HepG2 (cell line): Measurements from ENCODE around the gene GTF3A. TPM values are rescaled to one million over a fixed set of nuclear protein-coding genes. Genes with fewer than 3 reads are reported as not detected.

ENCODE experiments used
- PREB ChIP-seq: sonication (generic); formaldehyde crosslinking; IDR thresholded peaks from 2 replicates; pipeline ENCODE4 v1.4.0; 2020; ENCODE audit warnings: missing genetic modification reagents
- TSC22D2 ChIP-seq: sonication (generic); formaldehyde crosslinking; IDR thresholded peaks from 2 replicates; pipeline ENCODE4 v1.5.1; 2020; ENCODE audit warnings: missing genetic modification reagents, mild to moderate bottlenecking, borderline replicate concordance
- WIZ ChIP-seq: sonication (generic); formaldehyde crosslinking; IDR thresholded peaks from 2 replicates; pipeline ENCODE4 v1.5.1; 2020; ENCODE audit warnings: mild to moderate bottlenecking, missing genetic modification reagents
- ZNF530 ChIP-seq: sonication (generic); formaldehyde crosslinking; IDR thresholded peaks from 2 replicates; pipeline ENCODE4 v1.5.0; 2020; ENCODE audit warnings: low read depth, mild to moderate bottlenecking, missing genetic modification reagents
- ZNF841 ChIP-seq: sonication (generic); formaldehyde crosslinking; IDR thresholded peaks from 2 replicates; pipeline ENCODE4 v1.8.1; 2023; ENCODE audit warnings: missing genetic modification reagents, borderline replicate concordance
- polyA plus RNA-seq, 8 experiments: library from polyadenylated mRNA; depleted of rRNA in 3 of 8; stranded (reverse) in 7 of 8; unstranded in 1 of 8; fragments of >200 nt; fragmentation: Illumina TruSeq in 4 of 8; extraction: Trizol in 4 of 8; gene quantifications; 2 replicates each; pipeline versions ENCODE4 v1.2.1 to v1.2.3, GENCODE V29; 2011 to 2016; ENCODE audit warnings: low read depth in 4 of 8, missing spikeins in 1 of 8, mixed read lengths in 1 of 8; ENCODE audit not compliant: insufficient read depth in 1 of 8
- total RNA-seq, 5 experiments: library from RNA; depleted of rRNA; stranded (reverse); fragments of >200 nt; fragmentation: Illumina TruSeq; extraction: Trizol; gene quantifications; 2 replicates each; pipeline ENCODE4 v1.2.3, GENCODE V29; 2016; ENCODE audit warnings: low read depth in 1 of 5
- TF ChIP-seq, protein P1 (sequence below): sonication (generic); formaldehyde crosslinking; IDR thresholded peaks from 2 replicates; pipeline ENCODE4 v1.4.0; 2020; ENCODE audit warnings: mild to moderate bottlenecking, missing genetic modification reagents
- TF ChIP-seq, protein P2 (sequence below): sonication (generic); formaldehyde crosslinking; IDR thresholded peaks from 2 replicates; pipeline ENCODE4 v1.5.1; 2020; ENCODE audit warnings: mild to moderate bottlenecking, missing genetic modification reagents, moderate library complexity

GTF3A gene
- total and polyA plus RNA-seq, 2 of the 13 experiments (the other 11 are each of a cell fraction or from before 2014, with no cell fraction given): 42.1 to 176 TPM

- TF ChIP-seq, protein P1, sequence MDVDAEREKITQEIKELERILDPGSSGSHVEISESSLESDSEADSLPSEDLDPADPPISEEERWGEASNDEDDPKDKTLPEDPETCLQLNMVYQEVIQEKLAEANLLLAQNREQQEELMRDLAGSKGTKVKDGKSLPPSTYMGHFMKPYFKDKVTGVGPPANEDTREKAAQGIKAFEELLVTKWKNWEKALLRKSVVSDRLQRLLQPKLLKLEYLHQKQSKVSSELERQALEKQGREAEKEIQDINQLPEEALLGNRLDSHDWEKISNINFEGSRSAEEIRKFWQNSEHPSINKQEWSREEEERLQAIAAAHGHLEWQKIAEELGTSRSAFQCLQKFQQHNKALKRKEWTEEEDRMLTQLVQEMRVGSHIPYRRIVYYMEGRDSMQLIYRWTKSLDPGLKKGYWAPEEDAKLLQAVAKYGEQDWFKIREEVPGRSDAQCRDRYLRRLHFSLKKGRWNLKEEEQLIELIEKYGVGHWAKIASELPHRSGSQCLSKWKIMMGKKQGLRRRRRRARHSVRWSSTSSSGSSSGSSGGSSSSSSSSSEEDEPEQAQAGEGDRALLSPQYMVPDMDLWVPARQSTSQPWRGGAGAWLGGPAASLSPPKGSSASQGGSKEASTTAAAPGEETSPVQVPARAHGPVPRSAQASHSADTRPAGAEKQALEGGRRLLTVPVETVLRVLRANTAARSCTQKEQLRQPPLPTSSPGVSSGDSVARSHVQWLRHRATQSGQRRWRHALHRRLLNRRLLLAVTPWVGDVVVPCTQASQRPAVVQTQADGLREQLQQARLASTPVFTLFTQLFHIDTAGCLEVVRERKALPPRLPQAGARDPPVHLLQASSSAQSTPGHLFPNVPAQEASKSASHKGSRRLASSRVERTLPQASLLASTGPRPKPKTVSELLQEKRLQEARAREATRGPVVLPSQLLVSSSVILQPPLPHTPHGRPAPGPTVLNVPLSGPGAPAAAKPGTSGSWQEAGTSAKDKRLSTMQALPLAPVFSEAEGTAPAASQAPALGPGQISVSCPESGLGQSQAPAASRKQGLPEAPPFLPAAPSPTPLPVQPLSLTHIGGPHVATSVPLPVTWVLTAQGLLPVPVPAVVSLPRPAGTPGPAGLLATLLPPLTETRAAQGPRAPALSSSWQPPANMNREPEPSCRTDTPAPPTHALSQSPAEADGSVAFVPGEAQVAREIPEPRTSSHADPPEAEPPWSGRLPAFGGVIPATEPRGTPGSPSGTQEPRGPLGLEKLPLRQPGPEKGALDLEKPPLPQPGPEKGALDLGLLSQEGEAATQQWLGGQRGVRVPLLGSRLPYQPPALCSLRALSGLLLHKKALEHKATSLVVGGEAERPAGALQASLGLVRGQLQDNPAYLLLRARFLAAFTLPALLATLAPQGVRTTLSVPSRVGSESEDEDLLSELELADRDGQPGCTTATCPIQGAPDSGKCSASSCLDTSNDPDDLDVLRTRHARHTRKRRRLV: peak; percentile 45; the same call in 1 of the 2 replicates
- TF ChIP-seq ZNF841 (CRISPR knock-in tag) (peak; percentile 98), ZNF530 (CRISPR knock-in tag) (no peak), TSC22D2 (peak; percentile 65; the same call in 1 of the 2 replicates), PREB (no peak), WIZ (no peak)
- TF ChIP-seq, protein P2, sequence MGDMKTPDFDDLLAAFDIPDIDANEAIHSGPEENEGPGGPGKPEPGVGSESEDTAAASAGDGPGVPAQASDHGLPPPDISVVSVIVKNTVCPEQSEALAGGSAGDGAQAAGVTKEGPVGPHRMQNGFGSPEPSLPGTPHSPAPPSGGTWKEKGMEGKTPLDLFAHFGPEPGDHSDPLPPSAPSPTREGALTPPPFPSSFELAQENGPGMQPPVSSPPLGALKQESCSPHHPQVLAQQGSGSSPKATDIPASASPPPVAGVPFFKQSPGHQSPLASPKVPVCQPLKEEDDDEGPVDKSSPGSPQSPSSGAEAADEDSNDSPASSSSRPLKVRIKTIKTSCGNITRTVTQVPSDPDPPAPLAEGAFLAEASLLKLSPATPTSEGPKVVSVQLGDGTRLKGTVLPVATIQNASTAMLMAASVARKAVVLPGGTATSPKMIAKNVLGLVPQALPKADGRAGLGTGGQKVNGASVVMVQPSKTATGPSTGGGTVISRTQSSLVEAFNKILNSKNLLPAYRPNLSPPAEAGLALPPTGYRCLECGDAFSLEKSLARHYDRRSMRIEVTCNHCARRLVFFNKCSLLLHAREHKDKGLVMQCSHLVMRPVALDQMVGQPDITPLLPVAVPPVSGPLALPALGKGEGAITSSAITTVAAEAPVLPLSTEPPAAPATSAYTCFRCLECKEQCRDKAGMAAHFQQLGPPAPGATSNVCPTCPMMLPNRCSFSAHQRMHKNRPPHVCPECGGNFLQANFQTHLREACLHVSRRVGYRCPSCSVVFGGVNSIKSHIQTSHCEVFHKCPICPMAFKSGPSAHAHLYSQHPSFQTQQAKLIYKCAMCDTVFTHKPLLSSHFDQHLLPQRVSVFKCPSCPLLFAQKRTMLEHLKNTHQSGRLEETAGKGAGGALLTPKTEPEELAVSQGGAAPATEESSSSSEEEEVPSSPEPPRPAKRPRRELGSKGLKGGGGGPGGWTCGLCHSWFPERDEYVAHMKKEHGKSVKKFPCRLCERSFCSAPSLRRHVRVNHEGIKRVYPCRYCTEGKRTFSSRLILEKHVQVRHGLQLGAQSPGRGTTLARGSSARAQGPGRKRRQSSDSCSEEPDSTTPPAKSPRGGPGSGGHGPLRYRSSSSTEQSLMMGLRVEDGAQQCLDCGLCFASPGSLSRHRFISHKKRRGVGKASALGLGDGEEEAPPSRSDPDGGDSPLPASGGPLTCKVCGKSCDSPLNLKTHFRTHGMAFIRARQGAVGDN (CRISPR knock-in tag): peak; percentile 100
- TF ChIP-seq, all 625 proteins: peak for 302
These were observed at the start of gene GTF3A (continued) for GRCh38 chr13:27424246-27425157.
